OCI-LY3 (cell line): ENCODE data around the gene SLC2A11.

ENCODE experiments used
- CTCF ChIP-seq: fragments of 200-600, 300-600 bp; sonication (generic); IDR thresholded peaks from 2 replicates; pipeline ENCODE4 v1.5.1; 2014; ENCODE audit warnings: antibody characterized with exemption, low read length, low read depth
- EZH2phosphoT487 ChIP-seq: fragments of 200-600 bp; shearing (Covaris generic); IDR thresholded peaks from 2 replicates; pipeline ENCODE4 v1.6.1; 2018; ENCODE audit warnings: antibody characterized with exemption, mixed run types, low read depth

DNA sequence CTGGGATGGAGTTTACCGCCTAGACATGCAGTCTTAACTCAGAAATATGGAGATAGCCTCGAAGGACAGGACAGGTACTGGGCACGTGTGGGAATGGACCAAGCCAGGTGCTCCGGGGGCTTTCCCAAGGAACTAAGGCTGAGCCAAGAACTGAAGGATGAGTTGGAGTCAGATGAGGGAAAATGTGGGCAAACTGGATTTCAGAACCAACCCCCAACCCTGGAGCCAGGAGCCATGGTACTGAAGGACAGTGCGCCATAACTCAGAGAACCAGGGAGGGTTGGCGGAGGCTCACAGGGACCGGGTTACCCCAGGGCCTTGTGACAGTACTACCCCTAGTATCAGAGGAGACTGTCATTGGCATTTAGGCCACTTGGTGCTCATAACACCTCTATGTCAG is 34.1 kb downstream of the SLC2A11 start:
- TF ChIP-seq CTCF: no peak
- TF ChIP-seq EZH2phosphoT487: no peak
